ENCODE results near the gene TSHZ2. TPM values are rescaled to one million over a fixed set of nuclear protein-coding genes. Genes with fewer than 3 reads are reported as not detected.

Gene TSHZ2
- total and polyA plus RNA-seq, 2 of the 4 experiments (the other 2 are of a cell fraction) = under 0.01 to 0.02 TPM

DNA sequence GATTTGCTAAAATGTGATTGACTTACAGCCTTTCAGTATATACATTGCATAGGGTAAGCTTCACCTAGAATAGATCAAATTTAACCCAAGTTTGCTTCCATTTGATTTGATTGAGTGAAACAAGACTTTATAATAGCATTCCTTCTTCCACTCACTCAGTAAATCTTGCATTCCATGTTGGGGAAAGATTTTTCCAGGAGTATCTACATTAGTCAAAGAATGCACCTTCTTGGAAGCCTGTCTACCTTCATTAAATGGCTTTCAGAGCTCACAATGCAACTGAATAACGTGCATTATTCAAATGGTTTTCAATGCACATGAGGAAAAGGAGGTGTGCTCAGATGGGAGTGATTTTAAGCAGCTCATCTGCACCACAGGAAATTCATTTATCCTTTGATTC, 38.3 kb upstream of the TSHZ2 start:
- ChIA-PET POLR2A (ENCODE audit: unreplicated experiment) (no interaction called here), CTCF (no interaction called here)
- no peak overlapping the region for H2BK15ac ChIP-seq (ENCODE audit: low read depth, low read length)
- H3K36me3 ChIP-seq (ENCODE audit: control insufficient read depth, insufficient read depth, low read length) = no peaks in the 10 kb centered on the region
- ATAC-seq (ENCODE audit: low read depth) (no peak), DNase-seq (no peak)
- H3K56ac ChIP-seq (ENCODE audit: extremely low read depth, insufficient read depth, low read length) = no peak overlapping the region
- H3K9me1 ChIP-seq (ENCODE audit: insufficient read depth, low read length) = no peaks in the 10 kb centered on the region
- no peak overlapping the region for H3K18ac ChIP-seq (ENCODE audit: low read depth, low read length)
- no peaks in the 10 kb centered on the region for H3K4me1 ChIP-seq (ENCODE audit: control insufficient read depth, insufficient read depth, low read length)
- H3K14ac ChIP-seq (replicated peaks; ENCODE audit: low read depth, low read length) = no peak overlapping the region
- intact Hi-C loops (cut with micrococcal nuclease) = no loop called here
- no peak for TF ChIP-seq BHLHE40 (IDR thresholded peaks at IDR 0.05; ENCODE audit: low read depth, low read length)
- TF ChIP-seq MXI1 (IDR thresholded peaks at IDR 0.05; ENCODE audit: borderline replicate concordance, low read depth, low read length) = no peak
- no peak for TF ChIP-seq MAZ (IDR thresholded peaks at IDR 0.05; ENCODE audit: borderline replicate concordance, low read depth, low read length)
- TF ChIP-seq NFE2L2 (IDR thresholded peaks at IDR 0.05; ENCODE audit: low read depth, low read length) = no peak
- TF ChIP-seq, protein P1, sequence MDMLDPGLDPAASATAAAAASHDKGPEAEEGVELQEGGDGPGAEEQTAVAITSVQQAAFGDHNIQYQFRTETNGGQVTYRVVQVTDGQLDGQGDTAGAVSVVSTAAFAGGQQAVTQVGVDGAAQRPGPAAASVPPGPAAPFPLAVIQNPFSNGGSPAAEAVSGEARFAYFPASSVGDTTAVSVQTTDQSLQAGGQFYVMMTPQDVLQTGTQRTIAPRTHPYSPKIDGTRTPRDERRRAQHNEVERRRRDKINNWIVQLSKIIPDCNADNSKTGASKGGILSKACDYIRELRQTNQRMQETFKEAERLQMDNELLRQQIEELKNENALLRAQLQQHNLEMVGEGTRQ (IDR thresholded peaks at IDR 0.05; ENCODE audit: low read depth, low read length) = no peak
- no peak for TF ChIP-seq RAD21 (IDR thresholded peaks at IDR 0.05; ENCODE audit: low read length)
- TF ChIP-seq RCOR1 (IDR thresholded peaks at IDR 0.05; ENCODE audit: insufficient replicate concordance, low read length) = no peak
- TF ChIP-seq, protein P2, sequence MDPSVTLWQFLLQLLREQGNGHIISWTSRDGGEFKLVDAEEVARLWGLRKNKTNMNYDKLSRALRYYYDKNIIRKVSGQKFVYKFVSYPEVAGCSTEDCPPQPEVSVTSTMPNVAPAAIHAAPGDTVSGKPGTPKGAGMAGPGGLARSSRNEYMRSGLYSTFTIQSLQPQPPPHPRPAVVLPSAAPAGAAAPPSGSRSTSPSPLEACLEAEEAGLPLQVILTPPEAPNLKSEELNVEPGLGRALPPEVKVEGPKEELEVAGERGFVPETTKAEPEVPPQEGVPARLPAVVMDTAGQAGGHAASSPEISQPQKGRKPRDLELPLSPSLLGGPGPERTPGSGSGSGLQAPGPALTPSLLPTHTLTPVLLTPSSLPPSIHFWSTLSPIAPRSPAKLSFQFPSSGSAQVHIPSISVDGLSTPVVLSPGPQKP (IDR thresholded peaks at IDR 0.05; ENCODE audit: borderline replicate concordance, low read depth, low read length) = no peak
- TF ChIP-seq CEBPB (IDR thresholded peaks at IDR 0.05; ENCODE audit: low read depth, low read length) = no peak
- no peak for TF ChIP-seq MAFK (IDR thresholded peaks at IDR 0.05; ENCODE audit: low read depth, low read length)
- TF ChIP-seq CHD1 (IDR thresholded peaks at IDR 0.05; ENCODE audit: low read depth, low read length) = no peak
- TF ChIP-seq SMC3 (IDR thresholded peaks at IDR 0.05; ENCODE audit: low read depth, low read length) = no peak
- TF ChIP-seq POLR2A (IDR thresholded peaks at IDR 0.05; ENCODE audit: low read depth, low read length) = no peak
- no peak for TF ChIP-seq FOS (IDR thresholded peaks at IDR 0.05; ENCODE audit: low read depth, low read length)
- no peak for TF ChIP-seq RFX5 (IDR thresholded peaks at IDR 0.05; ENCODE audit: low read depth, low read length)
- TF ChIP-seq, protein P3, sequence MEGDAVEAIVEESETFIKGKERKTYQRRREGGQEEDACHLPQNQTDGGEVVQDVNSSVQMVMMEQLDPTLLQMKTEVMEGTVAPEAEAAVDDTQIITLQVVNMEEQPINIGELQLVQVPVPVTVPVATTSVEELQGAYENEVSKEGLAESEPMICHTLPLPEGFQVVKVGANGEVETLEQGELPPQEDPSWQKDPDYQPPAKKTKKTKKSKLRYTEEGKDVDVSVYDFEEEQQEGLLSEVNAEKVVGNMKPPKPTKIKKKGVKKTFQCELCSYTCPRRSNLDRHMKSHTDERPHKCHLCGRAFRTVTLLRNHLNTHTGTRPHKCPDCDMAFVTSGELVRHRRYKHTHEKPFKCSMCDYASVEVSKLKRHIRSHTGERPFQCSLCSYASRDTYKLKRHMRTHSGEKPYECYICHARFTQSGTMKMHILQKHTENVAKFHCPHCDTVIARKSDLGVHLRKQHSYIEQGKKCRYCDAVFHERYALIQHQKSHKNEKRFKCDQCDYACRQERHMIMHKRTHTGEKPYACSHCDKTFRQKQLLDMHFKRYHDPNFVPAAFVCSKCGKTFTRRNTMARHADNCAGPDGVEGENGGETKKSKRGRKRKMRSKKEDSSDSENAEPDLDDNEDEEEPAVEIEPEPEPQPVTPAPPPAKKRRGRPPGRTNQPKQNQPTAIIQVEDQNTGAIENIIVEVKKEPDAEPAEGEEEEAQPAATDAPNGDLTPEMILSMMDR (conservative IDR thresholded peaks at IDR 0.05; ENCODE audit: low read depth, low read length) = no peak
- H3K4ac ChIP-seq (ENCODE audit: low read depth, low read length) = no peak overlapping the region
- H4K20me1 ChIP-seq (ENCODE audit: insufficient read depth, low read length) = no peaks in the 10 kb centered on the region
- no peaks in the 10 kb centered on the region for H3K79me1 ChIP-seq (ENCODE audit: low read depth in 1 of 2, low read length in 2 of 2)
- no peak overlapping the region for H4K8ac ChIP-seq (ENCODE audit: low read depth in 2 of 2, low read length in 2 of 2)
- no peak overlapping the region for H4K91ac ChIP-seq (ENCODE audit: insufficient read depth, low read depth, low read length)
- no peak overlapping the region for H2AK9ac ChIP-seq (replicated peaks; ENCODE audit: low read depth, low read length, poor library complexity)
- in situ Hi-C loops (cut with MboI; ENCODE audit: low sequenced_read_pairs) = no loop called here
- no TSS peak for BruUV-seq (replicated peaks)
- H2AK5ac ChIP-seq (ENCODE audit: low read depth, low read length) = no peak overlapping the region
- no peak overlapping the region for H3K4me2 ChIP-seq (ENCODE audit: low read depth, low read length)
- H2AFZ ChIP-seq (replicated peaks; ENCODE audit: low read length, poor library complexity) = no peak overlapping the region
- H2BK120ac ChIP-seq (ENCODE audit: low read depth, low read length) = no peak overlapping the region
- H2BK20ac ChIP-seq (ENCODE audit: low read depth, low read length) = no peak overlapping the region
- no peak overlapping the region for H3K9ac ChIP-seq (ENCODE audit: low read depth, low read length)
- H4K5ac ChIP-seq (ENCODE audit: low read depth, low read length) = no peak overlapping the region
- H3K23ac ChIP-seq (ENCODE audit: low read depth, low read length) = no peak overlapping the region
- H3K4me3 ChIP-seq (ENCODE audit: insufficient read depth, low read depth, low read length) = no peak overlapping the region
- dilution Hi-C loops (cut with HindIII; ENCODE audit: low sequenced_read_pairs, unreplicated experiment) = no loop called here
- no CpG with 5 or more reads among the region's 1 CpG for WGBS, 2 experiments (ENCODE audit: extremely low coverage in 2 of 2, insufficient read length in 1 of 2)
- H3K27me3 ChIP-seq (ENCODE audit: control insufficient read depth, insufficient read depth, low read length) = no peaks in the 10 kb centered on the region
- H3K27ac ChIP-seq (ENCODE audit: insufficient read depth, low read length) = no peak overlapping the region
- H2BK5ac ChIP-seq (ENCODE audit: low read depth, low read length, poor library complexity, severe bottlenecking) = no peak overlapping the region
- H3K9me3 ChIP-seq (ENCODE audit: control insufficient read depth, insufficient read depth, low read length) = no peaks in the 10 kb centered on the region

All from IMR-90 (cell line).